NCI-H1930 (cell line): ENCODE results near the gene IL1RL1.

Source experiments
- DNase-seq, 2 experiments: peaks; one replicate each; lab custom pipeline; 2025; lab: John Stamatoyannopoulos, UW

Gene IL1RL1

DNA sequence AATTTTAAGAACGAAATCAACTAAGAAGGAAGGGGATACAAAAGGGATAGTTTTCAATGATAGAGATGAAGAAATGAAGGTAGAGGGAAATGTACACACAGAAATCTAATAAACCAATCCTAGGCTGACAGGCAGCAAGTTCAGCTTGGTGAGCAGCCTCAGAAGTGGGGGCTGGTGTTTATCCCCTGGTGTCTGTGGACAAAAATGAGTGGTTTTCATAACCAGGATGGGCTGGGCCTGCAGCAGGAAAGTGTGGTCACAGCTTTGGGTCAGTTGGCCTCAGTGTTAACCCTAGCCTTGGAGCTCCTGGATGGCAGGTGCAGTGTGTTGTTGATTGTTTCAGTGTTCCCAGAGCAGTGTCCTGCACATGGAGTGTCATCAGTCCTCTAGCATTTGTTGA, 58.5 kb downstream of the IL1RL1 start:
- no peak for DNase-seq

DNA sequence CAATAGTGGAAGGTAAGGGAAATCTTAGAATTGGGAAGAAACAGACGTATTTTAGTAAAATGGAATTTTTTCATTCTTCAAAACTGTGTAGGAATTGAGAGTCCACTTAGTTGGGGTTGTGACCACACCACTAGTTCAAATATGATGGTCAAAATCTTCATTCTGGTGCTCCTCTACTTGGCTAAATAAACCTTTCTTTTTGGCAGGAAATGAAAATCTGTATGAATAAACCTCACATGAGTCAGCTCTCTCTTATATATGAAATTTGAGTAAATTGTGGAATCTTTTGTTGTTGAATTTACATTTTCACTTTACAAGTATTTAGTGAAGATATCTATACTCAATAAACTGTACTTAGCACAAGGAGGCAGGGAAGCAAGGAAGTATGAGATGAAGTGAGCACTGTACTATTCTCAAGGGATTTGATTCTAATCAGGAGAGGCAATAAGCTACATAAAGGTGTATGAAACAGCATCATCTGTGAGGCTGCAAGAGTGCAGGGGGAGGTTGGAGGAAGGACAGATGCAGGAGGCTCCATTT, 64.8 kb downstream of the IL1RL1 start:
- DNase-seq: no peak

DNA sequence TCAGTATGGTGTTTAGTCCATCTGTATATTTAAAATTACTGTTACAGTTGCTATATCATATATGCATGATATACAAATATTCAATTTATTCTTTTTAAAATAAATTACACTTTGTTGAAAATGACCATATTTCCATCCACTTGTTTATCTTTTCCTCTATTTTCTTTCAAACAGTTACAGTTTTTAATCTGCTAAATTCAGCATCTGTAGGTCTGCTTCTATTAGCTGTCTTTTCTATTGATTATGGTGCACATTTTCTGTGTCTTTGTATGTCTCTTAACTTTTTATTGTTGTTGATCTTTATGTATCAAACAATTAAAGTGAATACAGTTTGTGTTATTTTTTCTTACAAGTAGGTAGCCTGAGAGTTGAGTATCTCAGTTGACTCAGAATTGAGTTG, 72.4 kb downstream of the IL1RL1 start:
- DNase-seq: no peak

DNA sequence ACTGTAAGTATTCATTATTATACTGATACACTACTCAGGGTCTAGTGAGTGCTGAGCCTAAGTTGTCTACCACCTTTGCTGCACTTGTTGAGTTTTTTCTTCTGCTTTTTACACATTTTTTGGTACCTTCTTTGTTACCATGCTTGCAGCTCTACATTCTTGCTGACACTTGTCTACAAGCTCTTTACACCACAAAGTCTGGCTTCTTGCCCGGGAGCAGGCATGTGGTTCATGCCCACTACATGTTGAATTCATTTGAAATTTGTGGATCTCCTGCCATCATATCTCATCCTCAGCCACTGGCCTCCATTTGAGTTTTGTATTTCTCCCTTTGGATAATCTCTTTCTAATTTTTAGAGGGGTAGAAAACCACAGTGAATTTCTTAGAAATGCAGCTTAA, 74.2 kb downstream of the IL1RL1 start:
- no peak for DNase-seq

DNA sequence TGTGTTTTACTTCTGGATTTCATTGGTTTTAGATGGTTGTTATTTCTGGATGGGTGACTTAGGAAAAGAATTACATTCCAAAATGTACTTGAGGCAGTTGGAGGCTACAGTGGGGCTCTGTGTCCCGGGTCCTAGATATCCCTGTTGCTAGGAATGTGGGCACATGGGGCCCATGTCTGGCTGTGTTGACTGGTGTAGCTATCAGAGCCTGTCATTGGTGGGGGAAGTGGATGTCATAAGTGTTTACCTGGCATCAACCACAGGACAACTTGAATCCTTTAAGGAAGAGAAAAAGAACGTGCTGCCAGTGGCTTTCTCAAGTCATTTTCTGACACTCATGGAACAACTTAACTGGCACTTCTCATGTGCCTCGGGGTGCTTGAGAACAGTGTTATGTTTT, 74.6 kb downstream of the IL1RL1 start:
- DNase-seq: no peak

DNA sequence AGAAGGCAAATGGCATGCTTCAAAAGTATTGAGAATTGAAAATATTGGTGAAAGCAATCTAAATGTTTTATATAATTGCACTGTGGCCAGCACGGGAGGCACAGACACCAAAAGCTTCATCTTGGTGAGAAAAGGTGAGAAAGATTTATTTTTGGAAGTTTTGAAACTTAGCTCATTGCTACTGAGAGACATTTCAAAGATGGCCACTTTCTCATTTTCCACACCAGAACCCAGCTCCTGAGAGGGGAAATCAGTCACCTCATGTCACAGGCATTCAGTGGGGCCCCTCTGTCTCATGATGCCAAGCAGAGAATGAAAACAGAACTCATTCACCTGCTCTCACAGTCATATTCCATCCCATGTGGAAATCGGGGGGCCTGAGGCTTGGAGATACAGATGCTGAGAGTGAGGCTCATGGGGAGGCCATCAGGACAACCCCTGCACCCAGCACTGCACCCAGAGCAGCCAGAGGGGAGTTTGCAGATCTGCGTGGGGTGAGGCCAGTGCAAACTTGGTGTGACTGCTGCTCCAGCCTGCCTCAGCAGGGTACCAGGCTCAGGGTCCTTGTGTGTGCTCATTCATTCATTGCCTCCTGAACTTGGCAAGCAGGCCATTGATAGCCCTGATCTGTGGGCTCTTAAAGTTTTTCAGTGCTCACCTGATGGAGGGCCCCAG, 75.6 kb downstream of the IL1RL1 start:
- DNase-seq: no peak

DNA sequence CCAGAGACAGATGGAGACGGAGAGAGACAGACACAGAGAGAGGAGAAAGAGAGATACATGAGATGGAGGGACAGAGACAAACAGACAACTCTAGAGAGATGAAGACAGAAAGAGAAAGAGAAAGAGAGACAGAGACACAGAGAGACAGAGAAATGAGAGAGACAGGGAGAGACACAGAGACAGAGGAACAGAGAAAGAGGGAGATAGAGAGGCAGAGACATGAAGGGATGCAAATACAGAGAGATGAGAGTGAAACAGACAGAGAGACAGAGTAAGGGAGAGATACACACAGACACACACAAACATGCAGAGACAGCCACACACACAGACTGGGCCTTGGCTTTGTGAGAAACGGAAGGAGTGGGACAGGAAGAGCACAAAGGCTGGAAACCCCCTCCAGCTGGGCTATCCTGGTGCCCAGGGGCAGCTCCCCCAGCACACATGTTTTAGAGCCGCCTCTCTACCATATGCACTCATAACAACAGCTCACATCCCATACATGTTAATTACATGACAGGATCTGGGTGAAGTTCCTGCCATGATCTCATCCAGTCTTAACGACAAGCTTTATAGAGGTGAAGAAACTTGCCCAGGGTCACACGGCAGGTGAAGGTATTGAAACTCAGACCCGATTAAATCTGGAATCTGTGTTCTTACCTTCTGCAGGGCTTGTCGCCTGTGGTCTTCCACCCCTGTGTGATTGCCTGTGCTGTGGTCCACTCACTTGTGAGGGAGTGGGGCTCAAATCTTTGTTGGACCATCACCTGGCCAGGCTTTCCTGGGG, 76.6 kb downstream of the IL1RL1 start:
- DNase-seq: no peak

DNA sequence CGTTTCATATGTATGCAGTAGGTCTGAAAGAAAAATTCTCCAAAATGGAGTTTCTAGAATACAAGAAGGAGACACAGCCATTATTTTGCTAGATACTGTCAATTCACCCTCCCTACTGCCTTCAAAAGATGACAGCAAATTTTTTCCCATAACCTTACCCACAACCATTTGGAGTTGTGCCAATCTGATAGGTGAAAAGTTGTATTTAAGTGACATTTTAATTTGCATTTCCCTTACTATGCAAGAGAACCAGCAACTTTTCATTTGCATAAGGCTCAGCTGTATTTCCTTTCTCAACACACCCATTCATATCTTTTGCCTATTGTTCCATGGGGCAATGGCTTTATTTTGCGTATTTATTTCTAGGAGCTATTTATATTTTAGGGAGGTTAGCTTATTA, 80.2 kb downstream of the IL1RL1 start:
- DNase-seq: no peak

DNA sequence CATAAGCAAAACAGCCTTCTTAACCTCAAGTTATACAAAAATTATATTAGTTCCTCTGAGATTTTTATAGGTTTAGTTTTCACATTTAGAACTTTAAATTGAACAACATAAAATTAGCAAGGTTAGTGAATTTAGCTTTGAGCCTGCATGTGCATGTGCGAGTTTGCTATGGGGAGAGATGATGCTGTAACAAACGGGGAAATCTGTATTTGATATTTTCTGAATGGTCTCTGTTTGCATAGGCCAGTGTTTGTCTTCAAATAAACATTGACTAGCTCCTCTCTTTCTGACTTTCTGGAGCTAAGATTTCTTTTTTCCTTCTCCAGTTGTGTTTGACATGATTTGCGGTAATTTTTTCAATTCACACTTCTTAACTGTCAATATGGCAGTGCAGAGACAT, 80.7 kb downstream of the IL1RL1 start:
- DNase-seq: peak in 1 of 2 experiments; percentile 25

DNA sequence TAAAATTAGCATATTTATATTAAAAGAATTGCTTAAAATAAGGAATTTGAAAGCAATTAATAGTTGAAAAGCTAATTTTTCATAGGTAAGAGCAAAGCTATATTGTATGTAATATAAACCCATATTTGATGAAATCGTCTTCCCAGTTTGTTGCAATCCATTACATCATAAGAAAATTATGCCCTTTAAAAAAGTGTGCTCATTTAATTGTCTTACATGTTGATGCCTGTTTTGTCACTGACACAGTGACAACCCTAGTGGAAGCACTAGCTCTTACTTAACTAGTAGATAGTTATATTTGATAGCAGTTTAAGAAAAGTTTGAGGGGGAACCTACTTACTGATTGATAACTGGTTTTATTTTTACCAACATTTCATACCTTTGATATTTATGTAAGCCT, 81.6 kb downstream of the IL1RL1 start:
- DNase-seq: no peak

DNA sequence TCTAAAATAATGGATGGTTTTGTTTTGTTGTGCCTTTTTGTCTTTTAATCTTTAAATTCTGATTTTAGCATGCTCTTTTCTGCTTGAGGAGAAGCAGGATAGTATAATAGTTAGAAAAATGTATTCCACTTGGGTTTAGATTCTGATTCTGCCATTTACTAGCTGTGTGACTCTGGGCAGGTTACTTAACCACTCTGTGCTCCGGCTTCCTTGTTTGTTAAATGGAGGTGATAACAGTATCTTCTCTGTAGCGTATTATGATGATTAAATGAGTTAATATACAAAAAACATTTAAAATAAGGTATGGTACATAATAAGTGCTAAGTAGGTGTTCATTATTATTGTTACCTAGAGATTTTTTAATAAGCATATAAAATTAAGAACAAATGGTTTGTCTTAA, 84.6 kb downstream of the IL1RL1 start:
- no peak for DNase-seq

DNA sequence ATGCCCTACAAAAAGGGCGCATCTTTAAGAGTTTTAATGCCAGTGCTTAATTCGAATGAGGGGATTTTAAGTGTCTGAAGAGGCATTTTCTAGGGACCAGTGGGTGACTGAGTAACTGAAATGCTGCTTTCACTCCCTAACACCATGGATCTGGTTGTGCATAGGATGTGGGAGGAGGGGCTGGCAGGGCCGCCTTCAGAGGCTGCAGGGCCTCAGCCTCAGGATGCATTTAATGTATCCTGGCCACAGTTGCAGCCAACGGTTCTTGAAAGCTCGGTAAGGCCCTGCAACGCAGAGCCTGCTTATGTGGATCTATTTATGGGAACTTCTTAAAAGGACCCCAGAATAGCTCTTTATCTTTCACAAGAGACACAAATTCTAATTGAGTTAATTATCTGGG, 85.8 kb downstream of the IL1RL1 start:
- DNase-seq: no peak

DNA sequence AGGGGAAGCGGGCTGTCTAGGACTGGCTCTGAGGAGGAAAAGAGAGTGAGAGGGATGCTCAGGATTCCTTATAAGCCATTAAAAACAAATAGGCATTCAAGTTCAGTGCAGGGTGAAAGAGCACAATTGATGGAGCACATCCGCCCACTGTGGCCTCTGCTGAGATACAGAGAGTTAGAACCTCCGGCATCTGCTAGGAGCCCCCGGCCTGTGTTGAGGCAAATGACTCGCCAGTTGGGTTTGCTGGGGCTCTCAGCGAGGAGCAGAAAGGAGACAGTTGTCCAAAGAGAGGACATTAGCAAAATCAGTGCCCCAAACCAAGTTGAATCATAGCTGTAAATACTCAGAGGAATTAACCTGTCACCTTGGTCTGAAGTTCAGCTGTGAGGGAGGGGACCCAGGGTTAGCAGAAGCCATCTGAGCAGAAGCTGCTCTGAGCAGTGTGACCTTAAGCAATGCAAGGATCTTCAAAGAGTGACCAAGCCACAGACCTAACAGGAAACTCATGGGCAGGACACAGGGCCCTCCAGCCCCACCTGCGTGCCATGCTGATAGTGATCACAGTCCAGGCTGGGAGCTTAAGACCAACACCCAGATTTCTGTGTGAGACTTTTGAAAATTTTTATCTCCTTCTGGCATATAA, 88.3 kb downstream of the IL1RL1 start:
- DNase-seq: no peak

DNA sequence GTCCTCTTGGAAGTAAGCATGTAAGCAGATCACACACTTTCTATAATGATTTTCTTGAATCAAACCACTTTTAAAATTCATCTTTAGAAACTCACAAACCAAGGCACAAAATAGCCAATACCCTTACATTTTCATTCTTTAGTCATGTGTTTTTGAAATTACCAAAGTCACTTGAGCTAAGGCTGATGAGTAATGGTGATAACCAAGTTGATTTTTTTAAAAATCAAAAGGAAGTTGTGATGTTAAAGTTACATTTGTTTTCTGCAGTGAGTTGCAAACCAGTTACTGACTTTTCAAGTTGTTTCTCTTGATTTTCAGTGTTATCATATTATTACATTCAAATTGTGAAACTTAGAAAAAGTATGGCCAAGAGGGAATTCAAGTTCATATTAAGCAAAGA, 90.1 kb downstream of the IL1RL1 start:
- no peak for DNase-seq
